HepG2 (cell line): ENCODE measurements around the gene KCNAB1. TPM values are rescaled to one million over a fixed set of nuclear protein-coding genes. Genes with fewer than 3 reads are reported as not detected.
"Not testable (repeated sequence)": the region's sequence is repeated elsewhere in the genome, so short reads cannot be mapped to it uniquely, and the experiment has no call there.

ENCODE experiments used
- ATAC-seq: fragments of 200-7000 bp; cut with Tn5 transposase; 3 replicates; pipeline ENCODE4 v1.9.1; 2020; ENCODE audit warnings: mild to moderate bottlenecking, moderate library complexity
- BruUV-seq: library from RNA; stranded (reverse); fragments of 400-500 nt; replicated peaks from 2 replicates; lab custom pipeline; 2021; lab: Mats Ljungman, UMichigan
- CTCF ChIA-PET: fragments of 300-600 bp; formaldehyde crosslinking; extraction: SDS; loops from one replicate; lab custom pipeline; 2021; ENCODE audit warnings: low total read pairs, inconsistent platforms, low intra/inter-chr PET ratio; lab: Yijun Ruan, JAX
- POLR2A ChIA-PET: fragments of 350-600 bp; sonication (Branson Sonifier 250); formaldehyde crosslinking; loops from one replicate; lab custom pipeline; 2020; ENCODE audit warnings: antibody characterized with exemption, inconsistent platforms; lab: Yijun Ruan, JAX
- DNase-seq: peaks from one replicate; pipeline ENCODE4 v3.0.0-alpha.2; 2015; ENCODE audit warnings: low spot score
- FAIRE-seq: peaks from 3 replicates; lab custom pipeline; 2011; peaks lifted over from hg19 to GRCh38; lab: Jason Lieb, UNC
- H2AFZ ChIP-seq: one replicate; pipeline ENCODE4 v1.6.1; 2011; ENCODE audit warnings: low read length, inconsistent platforms
- H3K27ac ChIP-seq: fragments of 300-600 bp; 3 replicates; pipeline ENCODE4 v1.8.0; 2011; ENCODE audit warnings: mixed run types, mild to moderate bottlenecking, mixed read lengths, low read length, inconsistent platforms; ENCODE audit not compliant: insufficient read depth; ENCODE audit errors: extremely low read length
- H3K27me3 ChIP-seq, 2 experiments: fragments of 200-600 bp in 1 of 2; 2 replicates in 1 of 2; 3 replicates in 1 of 2; pipeline versions ENCODE4 v1.6.0 to v1.8.0; 2011; ENCODE audit warnings: low read length in 2 of 2, mild to moderate bottlenecking in 2 of 2, moderate library complexity in 2 of 2, inconsistent platforms in 1 of 2; ENCODE audit not compliant: insufficient read depth in 2 of 2, control insufficient read depth in 1 of 2
- H3K36me3 ChIP-seq, 2 experiments: fragments of 200-600 bp in 1 of 2; replicated peaks in 1 of 2; 2 replicates in 1 of 2; 3 replicates in 1 of 2; pipeline versions ENCODE4 v1.5.1 to v1.8.0; 2011; ENCODE audit warnings: low read length in 2 of 2, inconsistent platforms in 1 of 2; ENCODE audit not compliant: insufficient read depth in 2 of 2, control insufficient read depth in 1 of 2
- H3K4me1 ChIP-seq: 2 replicates; pipeline ENCODE4 v1.5.1; 2012; ENCODE audit warnings: low read length, inconsistent platforms; ENCODE audit not compliant: insufficient read depth
- H3K4me2 ChIP-seq: 2 replicates; pipeline ENCODE4 v1.6.0; 2011; ENCODE audit warnings: low read depth, low read length, inconsistent platforms
- H3K4me3 ChIP-seq, 3 experiments: fragments of 200-600 bp in 1 of 3; sonication (generic), shearing (Covaris generic) in 1 of 3; replicated peaks in 1 of 3; 2 replicates each; pipeline ENCODE4 v1.5.1; 2011 to 2016; ENCODE audit warnings: low read length in 3 of 3, inconsistent platforms in 2 of 3, low read depth in 2 of 3, mild to moderate bottlenecking in 2 of 3, control low read depth in 1 of 3, mixed read lengths in 1 of 3; ENCODE audit not compliant: insufficient read depth in 1 of 3
- H3K79me2 ChIP-seq: one replicate; pipeline ENCODE4 v1.6.1; 2011; ENCODE audit warnings: low read length, inconsistent platforms; ENCODE audit not compliant: insufficient read depth
- H3K9ac ChIP-seq: 2 replicates; pipeline ENCODE4 v1.6.0; 2011; ENCODE audit warnings: mild to moderate bottlenecking, low read depth, low read length, inconsistent platforms; ENCODE audit not compliant: insufficient read depth
- H3K9me3 ChIP-seq: 2 replicates; pipeline ENCODE4 v1.5.1; 2012; ENCODE audit warnings: mild to moderate bottlenecking, low read length
- H4K20me1 ChIP-seq: 2 replicates; pipeline ENCODE4 v1.6.0; 2011; ENCODE audit warnings: inconsistent platforms, mild to moderate bottlenecking, low read length, moderate library complexity; ENCODE audit not compliant: insufficient read depth
- FIP1L1 ChIP-seq: fragments of 200-400 bp; formaldehyde crosslinking; IDR thresholded peaks from 2 replicates; pipeline ENCODE4 v1.6.1; 2018; ENCODE audit warnings: low read depth, mild to moderate bottlenecking, low read length, moderate library complexity, borderline replicate concordance; ENCODE audit not compliant: insufficient read depth
- MAZ ChIP-seq, 2 experiments: sonication (generic) in 1 of 2; formaldehyde crosslinking in 1 of 2; IDR thresholded peaks; 2 replicates each; pipeline versions ENCODE4 v1.5.0 to v1.6.1; 2012 to 2020; ENCODE audit warnings: low read depth in 2 of 2, mild to moderate bottlenecking in 2 of 2, borderline replicate concordance in 1 of 2, improper control_type of control experiment in 1 of 2, low read length in 1 of 2, missing genetic modification reagents in 1 of 2, moderate library complexity in 1 of 2
- PHF21A ChIP-seq: sonication (generic); formaldehyde crosslinking; IDR thresholded peaks from 2 replicates; pipeline ENCODE4 v1.5.0; 2020; ENCODE audit warnings: mild to moderate bottlenecking, missing genetic modification reagents
- PLRG1 ChIP-seq: fragments of 450-650 bp; conservative IDR thresholded peaks from 2 replicates; pipeline ENCODE4 v1.6.1; 2016
- RARA ChIP-seq: IDR thresholded peaks from 2 replicates; pipeline ENCODE4 v1.6.1; 2016; ENCODE audit warnings: missing genetic modification reagents, missing compliant biosample characterization
- ZBTB20 ChIP-seq: sonication (generic); formaldehyde crosslinking; IDR thresholded peaks from 2 replicates; pipeline ENCODE4 v1.8.1; 2023; ENCODE audit warnings: missing genetic modification reagents, low read depth, mild to moderate bottlenecking, borderline replicate concordance
- ZFP36L1 ChIP-seq: sonication (generic); formaldehyde crosslinking; IDR thresholded peaks from 2 replicates; pipeline ENCODE4 v1.8.0; 2022; ENCODE audit warnings: mild to moderate bottlenecking, missing genetic modification reagents, moderate library complexity
- ZNF256 ChIP-seq: sonication (generic); formaldehyde crosslinking; conservative IDR thresholded peaks from 2 replicates; pipeline ENCODE4 v1.4.0; 2020; ENCODE audit warnings: missing genetic modification reagents
- ZNF383 ChIP-seq: sonication (generic); formaldehyde crosslinking; IDR thresholded peaks from 2 replicates; pipeline ENCODE4 v1.4.0; 2020; ENCODE audit warnings: missing genetic modification reagents, mild to moderate bottlenecking, borderline replicate concordance
- ZNF570 ChIP-seq: sonication (generic); formaldehyde crosslinking; IDR thresholded peaks from 2 replicates; pipeline ENCODE4 v1.4.0; 2020; ENCODE audit warnings: mild to moderate bottlenecking, missing genetic modification reagents, borderline replicate concordance
- ZNF572 ChIP-seq: sonication (generic); formaldehyde crosslinking; IDR thresholded peaks from 2 replicates; pipeline ENCODE4 v1.5.1; 2020; ENCODE audit warnings: mild to moderate bottlenecking, missing genetic modification reagents
- ZNF839 ChIP-seq: sonication (generic); formaldehyde crosslinking; IDR thresholded peaks from 2 replicates; pipeline ENCODE4 v1.4.0; 2020; ENCODE audit warnings: missing genetic modification reagents, mild to moderate bottlenecking, borderline replicate concordance
- WGBS: methylation state at CpG from one replicate; pipeline ENCODE4 v1.1.6; 2017; ENCODE audit warnings: low lambda C conversion rate; 5-methylcytosine and 5-hydroxymethylcytosine counted together
- in situ Hi-C: cut with HindIII; loops from 2 replicates; pipeline ENCODE4 v1.10.0; 2017; ENCODE audit warnings: low pct_unique_long_range_greater_than_20kb; ENCODE audit not compliant: extremely low pct_ligation_motif_present
- intact Hi-C: fragments of 100-400 bp; cut with micrococcal nuclease; formaldehyde crosslinking; loops from one replicate; pipeline ENCODE4 v1.10.0; 2022; ENCODE audit not compliant: unreplicated experiment
- polyA plus RNA-seq, 8 experiments: library from polyadenylated mRNA; depleted of rRNA in 3 of 8; stranded (reverse) in 7 of 8; unstranded in 1 of 8; fragments of >200 nt; fragmentation: Illumina TruSeq in 4 of 8; extraction: Trizol in 4 of 8; gene quantifications; 2 replicates each; pipeline versions ENCODE4 v1.2.1 to v1.2.3, GENCODE V29; 2011 to 2016; ENCODE audit warnings: low read depth in 4 of 8, missing spikeins in 1 of 8, mixed read lengths in 1 of 8; ENCODE audit not compliant: insufficient read depth in 1 of 8
- total RNA-seq, 5 experiments: library from RNA; depleted of rRNA; stranded (reverse); fragments of >200 nt; fragmentation: Illumina TruSeq; extraction: Trizol; gene quantifications; 2 replicates each; pipeline ENCODE4 v1.2.3, GENCODE V29; 2016; ENCODE audit warnings: low read depth in 1 of 5
- TF ChIP-seq, protein P1 (sequence below): sonication (generic); formaldehyde crosslinking; IDR thresholded peaks from 2 replicates; pipeline ENCODE4 v1.4.0; 2020; ENCODE audit warnings: missing genetic modification reagents, borderline replicate concordance
- TF ChIP-seq, protein P2 (sequence below): sonication (generic); formaldehyde crosslinking; IDR thresholded peaks from 2 replicates; pipeline ENCODE4 v1.4.0; 2020; ENCODE audit warnings: missing genetic modification reagents

Gene KCNAB1
- total and polyA plus RNA-seq, 2 of the 13 experiments (the other 11 are each of a cell fraction or from before 2014, with no cell fraction given) = not detected

DNA sequence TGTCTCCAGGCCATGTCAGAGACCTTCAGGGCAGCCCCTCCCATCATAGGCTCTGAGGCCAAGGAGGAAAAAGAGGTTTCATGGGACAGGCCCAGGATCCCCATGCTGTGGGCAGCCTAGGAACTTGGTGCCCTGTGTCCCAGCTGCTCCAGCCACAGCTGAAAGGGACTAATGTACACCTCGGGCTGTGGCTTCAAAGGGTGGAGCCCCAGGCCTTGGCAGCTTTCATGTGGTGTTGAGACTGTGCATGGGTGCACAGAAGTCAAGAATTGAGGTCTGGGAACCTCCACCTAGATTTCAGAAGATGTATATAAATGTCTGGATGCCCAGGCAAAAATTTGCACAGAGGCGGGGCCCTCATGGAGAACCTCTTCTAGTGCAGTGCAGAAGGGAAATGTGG, 441.2 kb downstream of the KCNAB1 start:
- TF ChIP-seq, protein P1, sequence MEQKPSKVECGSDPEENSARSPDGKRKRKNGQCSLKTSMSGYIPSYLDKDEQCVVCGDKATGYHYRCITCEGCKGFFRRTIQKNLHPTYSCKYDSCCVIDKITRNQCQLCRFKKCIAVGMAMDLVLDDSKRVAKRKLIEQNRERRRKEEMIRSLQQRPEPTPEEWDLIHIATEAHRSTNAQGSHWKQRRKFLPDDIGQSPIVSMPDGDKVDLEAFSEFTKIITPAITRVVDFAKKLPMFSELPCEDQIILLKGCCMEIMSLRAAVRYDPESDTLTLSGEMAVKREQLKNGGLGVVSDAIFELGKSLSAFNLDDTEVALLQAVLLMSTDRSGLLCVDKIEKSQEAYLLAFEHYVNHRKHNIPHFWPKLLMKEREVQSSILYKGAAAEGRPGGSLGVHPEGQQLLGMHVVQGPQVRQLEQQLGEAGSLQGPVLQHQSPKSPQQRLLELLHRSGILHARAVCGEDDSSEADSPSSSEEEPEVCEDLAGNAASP = no peak
- TF ChIP-seq PHF21A (CRISPR knock-in tag) (no peak), ZBTB20 (CRISPR knock-in tag) (no peak), ZFP36L1 (CRISPR knock-in tag) (no peak), ZNF839 (CRISPR knock-in tag) (no peak), ZNF570 (CRISPR knock-in tag) (no peak), ZNF256 (CRISPR knock-in tag) (no peak), PLRG1 (no peak), ZNF572 (CRISPR knock-in tag) (no peak), ZNF383 (CRISPR knock-in tag) (no peak), RARA (no peak), MAZ (IDR thresholded peaks at IDR 0.05; ENCODE audit: borderline replicate concordance, low read depth, low read length) (no peak), MAZ (CRISPR knock-in tag; IDR thresholded peaks at IDR 0.05; ENCODE audit: low read depth) (no peak), FIP1L1 (no peak)
- TF ChIP-seq, protein P2, sequence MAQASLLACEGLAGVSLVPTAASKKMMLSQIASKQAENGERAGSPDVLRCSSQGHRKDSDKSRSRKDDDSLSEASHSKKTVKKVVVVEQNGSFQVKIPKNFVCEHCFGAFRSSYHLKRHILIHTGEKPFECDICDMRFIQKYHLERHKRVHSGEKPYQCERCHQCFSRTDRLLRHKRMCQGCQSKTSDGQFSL (CRISPR knock-in tag) = no peak
- Histone ChIP-seq H3K27me3 (no peaks in the 10 kb centered on the region; a peak in 1 of 5 replicates), H3K79me2 (no peaks in the 10 kb centered on the region), H3K4me2 (no peak overlapping the region), H2AFZ (no peak overlapping the region), H3K27ac (no peak overlapping the region), H3K36me3 (no peaks in the 10 kb centered on the region), H3K4me3 (no peak overlapping the region), H3K4me1 (no peaks in the 10 kb centered on the region), H3K9me3 (no peaks in the 10 kb centered on the region), H3K9ac (no peak overlapping the region), H4K20me1 (no peaks in the 10 kb centered on the region)
- CTCF ChIA-PET = no interaction called here
- FAIRE-seq (no peak), DNase-seq (no peak), ATAC-seq (no peak)
- POLR2A ChIA-PET = no interaction called here
- WGBS = no CpG with 5 or more reads among the region's 2 CpGs
- intact Hi-C loops = no loop called here
- no TSS peak for BruUV-seq
- in situ Hi-C loops = no loop called here

DNA sequence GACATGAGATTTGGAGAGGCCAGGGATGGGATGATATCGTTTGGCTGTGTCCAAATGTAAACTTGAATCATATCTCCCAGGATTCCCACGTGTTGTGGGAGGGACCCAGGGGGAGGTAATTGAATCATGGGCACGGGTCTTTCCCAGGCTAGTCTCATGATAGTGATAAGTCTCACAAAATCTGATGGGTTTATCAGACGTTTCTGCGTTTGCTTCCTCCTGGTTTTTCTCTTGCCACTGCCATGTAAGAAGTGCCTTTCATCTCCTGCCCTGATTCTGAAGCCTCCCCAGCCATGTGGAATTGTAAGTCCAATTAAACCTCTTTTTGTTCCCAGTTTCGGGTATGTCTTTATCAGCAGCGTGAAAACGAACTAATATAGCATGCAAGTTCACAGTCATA, 442.1 kb downstream of the KCNAB1 start:
- H3K27ac ChIP-seq, H3K4me1 ChIP-seq, ATAC-seq, H3K27me3 ChIP-seq, H3K4me2 ChIP-seq, H3K9ac ChIP-seq, DNase-seq, FAIRE-seq, H3K4me3 ChIP-seq, H2AFZ ChIP-seq, H3K9me3 ChIP-seq, in situ Hi-C loops, BruUV-seq, H4K20me1 ChIP-seq, H3K36me3 ChIP-seq, CTCF ChIA-PET, intact Hi-C loops, H3K79me2 ChIP-seq: not testable (repeated sequence)
- POLR2A ChIA-PET = interaction anchor here (1.2 kb wide), 1 partner anchor 8 kb away, joined by 3 read pairs; the partner anchor contains the start of gene SSR3
- 40% methylated on average over 8 of the region's 8 CpGs for WGBS
